ENCODE results near the gene CTBP2.
"Not testable (repeated sequence)": the region's sequence is repeated elsewhere in the genome, so short reads cannot be mapped to it uniquely, and the experiment has no call there.

CTBP2 gene

DNA sequence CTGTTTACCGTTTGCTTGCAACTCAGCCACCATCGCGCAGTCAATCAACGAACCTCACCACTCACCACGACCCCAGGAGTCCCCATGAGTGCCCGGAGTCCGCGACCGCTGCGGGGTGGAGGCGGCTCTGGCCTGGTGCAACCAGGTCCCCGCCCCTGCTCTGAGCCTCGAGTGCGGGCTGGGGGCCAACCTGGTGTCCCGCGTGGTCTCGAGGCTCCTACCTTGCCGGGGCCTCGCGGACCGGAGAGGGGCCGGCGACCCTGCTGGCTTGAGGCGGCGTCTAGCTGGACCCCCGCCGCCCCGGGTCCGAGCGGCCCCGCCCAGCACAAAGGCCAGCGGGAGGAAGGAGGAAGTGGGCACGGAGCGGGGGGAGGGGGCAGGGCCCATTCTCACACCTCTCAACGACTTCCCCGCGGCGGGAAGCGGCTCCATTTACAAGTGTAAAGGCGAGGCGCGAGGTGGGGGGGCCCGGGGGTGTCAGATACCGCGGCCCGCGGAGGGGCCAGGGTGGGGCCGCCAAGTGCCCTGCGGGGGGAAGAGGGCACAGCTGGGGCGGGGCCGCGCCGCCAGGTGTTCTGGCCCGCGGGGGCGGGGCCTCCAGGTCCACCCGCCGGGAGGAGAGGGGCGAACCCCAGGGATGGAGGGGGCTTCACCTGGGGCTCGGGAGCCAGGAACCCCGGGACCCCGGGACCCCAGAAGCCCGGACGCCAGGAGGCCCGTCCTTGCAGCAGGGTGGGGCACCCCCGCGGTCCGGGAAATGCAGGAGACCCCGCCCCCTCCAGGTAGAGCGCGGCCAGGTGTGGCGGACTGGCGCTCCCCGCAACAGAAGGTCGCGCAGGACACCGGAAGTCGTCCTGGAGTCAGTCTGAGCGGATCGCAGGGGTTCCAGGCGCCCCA is 8.6 kb downstream of the CTBP2 start:
- no peak overlapping the region for H3K9ac ChIP-seq (ENCODE audit: low read length)

DNA sequence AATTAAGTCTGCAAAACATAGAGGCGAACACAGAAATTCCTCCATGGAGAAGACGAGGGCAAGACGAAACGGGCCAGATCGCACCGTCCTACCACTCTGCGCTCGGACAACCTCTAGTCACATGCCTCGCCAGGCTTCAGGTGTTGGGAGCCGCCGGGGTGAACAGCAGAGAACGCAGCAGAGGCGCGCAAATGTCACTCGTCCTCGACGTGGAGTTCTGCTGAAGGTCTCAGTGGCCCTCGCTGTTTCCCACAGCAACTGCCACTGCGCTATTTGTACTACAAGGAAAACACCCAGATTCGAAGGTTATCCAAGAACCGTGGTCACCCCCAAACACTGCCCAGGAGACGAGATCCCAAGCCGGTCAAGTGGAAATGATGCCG is 9.2 kb downstream of the CTBP2 start:
- Histone ChIP-seq H3K27ac (ENCODE audit: low read depth, low read length) (peak overlapping the region; percentile 17), H3K27me3 (ENCODE audit: control insufficient read depth, insufficient read depth, low read length) (no peaks in the 10 kb centered on the region), H3K9ac (ENCODE audit: low read length) (no peak overlapping the region), H3K4me3 (ENCODE audit: low read length) (peak overlapping the region; percentile 12), H3K36me3 (ENCODE audit: control insufficient read depth, insufficient read depth, low read length) (no peaks in the 10 kb centered on the region), H3K4me1 (ENCODE audit: control insufficient read depth, insufficient read depth, low read length) (peaks cover 50% of the 10 kb centered on the region)

More for the DNA sequence above, 8.6 kb downstream of the CTBP2 start:
- Histone ChIP-seq H3K27me3 (ENCODE audit: control insufficient read depth, insufficient read depth, low read length) (no peaks in the 10 kb centered on the region), H3K4me3 (ENCODE audit: low read length) (peak overlapping the region; percentile 12), H3K4me1 (ENCODE audit: control insufficient read depth, insufficient read depth, low read length) (peaks cover 51% of the 10 kb centered on the region), H3K27ac (ENCODE audit: low read depth, low read length) (peak overlapping the region; percentile 17), H3K36me3 (ENCODE audit: control insufficient read depth, insufficient read depth, low read length) (no peaks in the 10 kb centered on the region)

DNA sequence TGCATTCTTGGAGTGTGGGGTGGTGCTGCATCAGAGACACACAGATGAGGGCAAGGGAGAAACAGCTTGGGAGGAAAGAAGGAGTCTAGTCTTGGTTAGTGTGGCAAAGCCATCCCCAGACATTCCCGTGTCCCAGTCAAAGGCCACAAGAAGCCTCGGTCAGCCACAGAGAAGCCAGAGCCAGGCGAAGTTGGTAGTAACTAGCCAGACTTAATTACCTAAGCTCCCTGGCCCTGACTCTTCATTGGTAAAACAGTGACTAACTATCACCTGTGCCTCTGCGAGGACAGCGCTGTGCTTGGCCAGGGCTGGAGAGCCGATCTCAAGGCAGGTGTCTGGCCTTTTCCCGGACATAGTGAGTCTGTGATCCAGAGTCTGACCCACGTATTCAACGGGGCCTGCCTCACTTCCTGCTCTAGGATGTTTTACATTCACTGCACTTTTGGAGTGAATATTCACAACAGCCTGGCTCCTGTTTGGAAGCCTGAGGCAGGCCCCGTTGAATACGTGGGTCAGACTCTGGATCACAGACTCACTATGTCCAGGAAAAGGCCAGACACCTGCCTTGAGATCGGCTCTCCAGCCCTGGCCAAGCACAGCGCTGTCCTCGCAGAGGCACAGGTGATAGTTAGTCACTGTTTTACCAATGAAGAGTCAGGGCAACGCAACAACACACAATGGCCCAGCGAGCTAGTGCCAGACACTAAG is 9.8 kb downstream of the CTBP2 start:
- H3K27me3 ChIP-seq (ENCODE audit: control insufficient read depth, insufficient read depth, low read length); H3K27ac ChIP-seq (ENCODE audit: low read depth, low read length); H3K4me3 ChIP-seq (ENCODE audit: low read length); H3K36me3 ChIP-seq (ENCODE audit: control insufficient read depth, insufficient read depth, low read length); H3K9ac ChIP-seq (ENCODE audit: low read length): not testable (repeated sequence)
- peaks cover 46% of the 10 kb centered on the region for H3K4me1 ChIP-seq (ENCODE audit: control insufficient read depth, insufficient read depth, low read length)

DNA sequence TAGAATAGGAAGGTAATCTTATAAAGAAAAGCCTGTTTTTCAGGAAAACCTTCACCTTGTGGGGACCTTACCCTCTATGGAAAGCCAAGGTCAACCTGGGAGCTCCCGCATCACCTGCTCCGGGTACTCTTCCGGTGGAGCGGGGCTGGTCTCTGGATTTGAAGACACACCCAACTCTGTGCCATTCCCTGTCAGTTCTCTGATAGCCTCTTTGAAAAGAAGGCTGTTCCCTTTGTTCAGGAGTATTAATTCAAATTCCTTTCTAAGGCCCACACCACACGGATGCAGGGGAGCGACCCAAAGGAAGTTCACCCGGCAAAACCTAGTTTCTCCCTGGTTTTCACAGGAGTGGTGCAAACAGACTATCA is 10.7 kb downstream of the CTBP2 start:
- no peak overlapping the region for H3K27ac ChIP-seq (ENCODE audit: low read depth, low read length)
- H3K4me1 ChIP-seq (ENCODE audit: control insufficient read depth, insufficient read depth, low read length) = peaks cover 45% of the 10 kb centered on the region

DNA sequence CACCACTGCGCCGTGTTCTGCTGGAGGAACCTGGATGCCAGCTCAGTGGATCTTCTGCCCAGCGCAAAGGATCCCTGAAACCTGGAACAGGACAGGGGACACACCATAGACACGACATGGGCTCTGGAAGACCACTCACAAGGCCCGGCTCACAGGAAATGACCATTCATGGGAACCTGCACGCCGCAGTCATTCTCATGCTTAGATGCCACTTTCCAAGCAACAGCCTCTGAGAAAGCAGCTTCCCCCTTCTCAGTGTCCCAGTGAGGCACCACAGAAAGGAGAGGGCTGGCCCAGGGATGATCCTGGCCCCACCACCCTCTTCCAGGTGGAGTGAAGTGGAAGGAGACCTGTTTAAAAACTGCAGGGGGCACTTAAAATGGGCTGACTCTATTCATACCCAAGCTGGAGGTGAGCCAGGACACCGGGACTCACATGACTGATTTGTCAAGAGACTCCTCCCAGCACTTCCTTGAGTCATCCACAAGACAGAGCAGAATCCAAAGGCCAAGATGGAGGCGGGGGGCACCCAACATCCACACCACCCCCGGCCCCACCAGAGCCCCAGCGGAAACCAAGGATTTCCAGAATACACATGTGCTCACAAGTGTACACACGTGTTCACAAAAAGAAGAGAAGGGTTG is 11.2 kb downstream of the CTBP2 start:
- H3K4me1 ChIP-seq (ENCODE audit: control insufficient read depth, insufficient read depth, low read length) = peaks cover 44% of the 10 kb centered on the region
- peak overlapping the region; percentile 69 for H3K27ac ChIP-seq (ENCODE audit: low read depth, low read length)
- H3K36me3 ChIP-seq (ENCODE audit: control insufficient read depth, insufficient read depth, low read length) = no peaks in the 10 kb centered on the region
- no peak overlapping the region for H3K4me3 ChIP-seq (ENCODE audit: low read length)
- H3K27me3 ChIP-seq (ENCODE audit: control insufficient read depth, insufficient read depth, low read length) = no peaks in the 10 kb centered on the region
- H3K9ac ChIP-seq (ENCODE audit: low read length) = no peak overlapping the region

More for the DNA sequence above, 10.7 kb downstream of the CTBP2 start:
- no peaks in the 10 kb centered on the region for H3K36me3 ChIP-seq (ENCODE audit: control insufficient read depth, insufficient read depth, low read length)
- no peaks in the 10 kb centered on the region for H3K27me3 ChIP-seq (ENCODE audit: control insufficient read depth, insufficient read depth, low read length)
- no peak overlapping the region for H3K9ac ChIP-seq (ENCODE audit: low read length)
- H3K4me3 ChIP-seq (ENCODE audit: low read length) = no peak overlapping the region

DNA sequence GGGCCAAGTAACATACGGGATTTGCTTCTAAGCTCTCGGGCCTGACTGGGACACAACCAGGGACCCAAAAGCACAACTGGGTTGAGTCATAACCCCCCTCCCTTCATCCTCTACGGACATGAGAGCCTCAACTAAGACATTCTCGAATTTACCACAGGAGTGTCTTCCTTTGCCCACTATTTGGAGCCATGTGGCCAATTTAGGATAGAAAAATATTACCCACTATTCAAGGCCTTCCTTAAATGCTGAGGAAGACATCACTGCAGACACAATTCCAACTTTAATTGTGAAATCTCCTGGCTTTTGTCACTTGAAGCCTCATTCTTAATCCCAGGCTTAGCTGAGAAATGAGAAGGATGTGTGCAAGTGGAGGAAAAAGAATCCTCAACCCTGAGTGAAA is 11.8 kb downstream of the CTBP2 start:
- no peaks in the 10 kb centered on the region for H3K27me3 ChIP-seq (ENCODE audit: control insufficient read depth, insufficient read depth, low read length)
- H3K4me1 ChIP-seq (ENCODE audit: control insufficient read depth, insufficient read depth, low read length) = peaks cover 43% of the 10 kb centered on the region
- no peaks in the 10 kb centered on the region for H3K36me3 ChIP-seq (ENCODE audit: control insufficient read depth, insufficient read depth, low read length)
- H3K9ac ChIP-seq (ENCODE audit: low read length) = no peak overlapping the region
- no peak overlapping the region for H3K4me3 ChIP-seq (ENCODE audit: low read length)
- H3K27ac ChIP-seq (ENCODE audit: low read depth, low read length) = peak overlapping the region; percentile 69

DNA sequence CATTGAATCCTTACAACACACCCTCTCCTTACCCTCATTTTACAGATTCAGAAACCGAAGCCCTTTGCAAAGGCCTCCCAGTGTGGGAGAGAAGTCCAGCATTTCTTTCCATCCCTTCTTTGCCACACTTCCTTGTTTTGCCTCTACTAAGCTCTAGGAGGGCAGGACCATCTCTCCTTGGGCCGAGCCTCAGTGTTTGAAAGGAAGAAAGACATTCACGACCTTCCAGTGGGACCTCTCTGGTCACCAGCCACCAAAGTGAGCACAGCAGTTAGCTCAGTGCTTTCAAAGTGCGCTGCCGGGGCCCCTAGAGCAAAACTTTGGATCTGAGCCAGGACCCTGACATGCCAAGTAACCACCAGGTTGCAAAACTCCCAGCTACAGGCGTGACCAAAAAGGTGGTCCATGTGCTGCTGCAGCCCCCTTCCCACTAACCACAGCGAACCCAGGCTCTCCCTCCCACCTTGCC is 12.4 kb downstream of the CTBP2 start:
- Histone ChIP-seq H3K36me3 (ENCODE audit: control insufficient read depth, insufficient read depth, low read length) (no peaks in the 10 kb centered on the region), H3K27ac (ENCODE audit: low read depth, low read length) (peak overlapping the region; percentile 69), H3K27me3 (ENCODE audit: control insufficient read depth, insufficient read depth, low read length) (no peaks in the 10 kb centered on the region), H3K9ac (ENCODE audit: low read length) (no peak overlapping the region), H3K4me1 (ENCODE audit: control insufficient read depth, insufficient read depth, low read length) (peaks cover 37% of the 10 kb centered on the region), H3K4me3 (ENCODE audit: low read length) (no peak overlapping the region)

DNA sequence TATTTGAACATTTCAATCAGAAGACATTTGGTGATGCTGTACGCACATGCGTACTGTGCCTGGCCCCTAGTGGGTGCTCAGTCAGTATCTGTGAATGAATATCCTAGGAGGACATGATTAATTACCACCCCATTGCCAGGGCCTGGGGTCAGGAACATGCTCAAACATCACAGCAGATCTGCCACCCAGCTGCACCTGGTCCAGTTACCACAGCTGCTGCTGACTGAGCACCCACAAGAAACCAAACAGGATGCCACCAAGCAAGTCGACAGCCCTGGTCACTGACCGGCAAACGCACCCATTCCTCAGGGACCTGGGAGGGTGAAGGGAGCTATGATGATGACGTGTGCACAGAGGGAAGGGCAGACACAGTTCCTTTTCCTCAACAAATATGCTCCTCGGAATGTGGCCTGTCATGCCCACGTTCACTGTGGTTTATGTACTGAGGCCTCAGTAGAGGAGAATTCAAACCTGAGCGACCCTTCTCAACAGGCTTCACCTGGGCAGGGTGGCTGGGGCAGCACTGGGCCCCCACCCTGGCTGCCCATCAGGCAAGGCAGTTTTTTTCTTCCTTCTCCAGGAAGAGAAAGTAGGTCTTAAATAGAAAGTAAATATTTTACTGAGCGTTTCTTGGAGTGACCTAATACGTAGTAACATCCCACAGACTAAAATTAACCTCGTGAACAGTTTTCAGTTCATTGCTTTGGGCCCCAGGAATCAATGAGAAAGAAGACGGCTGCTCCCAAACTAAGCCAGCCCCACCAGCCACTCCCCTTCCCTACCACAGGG is 13.4 kb downstream of the CTBP2 start:
- Histone ChIP-seq H3K4me3 (ENCODE audit: low read length) (no peak overlapping the region), H3K4me1 (ENCODE audit: control insufficient read depth, insufficient read depth, low read length) (peaks cover 34% of the 10 kb centered on the region), H3K27ac (ENCODE audit: low read depth, low read length) (peak overlapping the region; percentile 69), H3K36me3 (ENCODE audit: control insufficient read depth, insufficient read depth, low read length) (no peaks in the 10 kb centered on the region), H3K9ac (ENCODE audit: low read length) (no peak overlapping the region), H3K27me3 (ENCODE audit: control insufficient read depth, insufficient read depth, low read length) (no peaks in the 10 kb centered on the region)

DNA sequence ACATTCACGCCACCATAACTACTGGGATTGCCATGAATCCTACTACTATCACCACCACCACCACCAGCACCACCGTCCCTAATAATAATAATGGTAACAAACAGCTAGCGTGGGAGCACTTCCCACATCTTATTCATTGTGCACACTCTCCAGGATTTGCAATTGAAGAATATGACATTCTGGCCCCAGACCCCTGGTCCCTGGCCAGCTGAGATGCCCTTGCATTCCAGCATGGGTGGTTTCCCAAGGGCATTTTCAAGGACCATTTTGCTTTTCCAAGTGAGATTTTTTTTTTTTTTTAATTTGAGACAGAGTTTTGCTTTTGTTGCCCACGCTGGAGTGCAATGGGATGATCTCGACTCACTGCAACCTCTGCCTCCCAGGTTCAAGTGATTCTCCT is 14.7 kb downstream of the CTBP2 start:
- Histone ChIP-seq H3K4me1 (ENCODE audit: control insufficient read depth, insufficient read depth, low read length) (peaks cover 34% of the 10 kb centered on the region), H3K27ac (ENCODE audit: low read depth, low read length) (no peak overlapping the region), H3K36me3 (ENCODE audit: control insufficient read depth, insufficient read depth, low read length) (no peaks in the 10 kb centered on the region), H3K9ac (ENCODE audit: low read length) (no peak overlapping the region), H3K27me3 (ENCODE audit: control insufficient read depth, insufficient read depth, low read length) (no peaks in the 10 kb centered on the region), H3K4me3 (ENCODE audit: low read length) (no peak overlapping the region)

DNA sequence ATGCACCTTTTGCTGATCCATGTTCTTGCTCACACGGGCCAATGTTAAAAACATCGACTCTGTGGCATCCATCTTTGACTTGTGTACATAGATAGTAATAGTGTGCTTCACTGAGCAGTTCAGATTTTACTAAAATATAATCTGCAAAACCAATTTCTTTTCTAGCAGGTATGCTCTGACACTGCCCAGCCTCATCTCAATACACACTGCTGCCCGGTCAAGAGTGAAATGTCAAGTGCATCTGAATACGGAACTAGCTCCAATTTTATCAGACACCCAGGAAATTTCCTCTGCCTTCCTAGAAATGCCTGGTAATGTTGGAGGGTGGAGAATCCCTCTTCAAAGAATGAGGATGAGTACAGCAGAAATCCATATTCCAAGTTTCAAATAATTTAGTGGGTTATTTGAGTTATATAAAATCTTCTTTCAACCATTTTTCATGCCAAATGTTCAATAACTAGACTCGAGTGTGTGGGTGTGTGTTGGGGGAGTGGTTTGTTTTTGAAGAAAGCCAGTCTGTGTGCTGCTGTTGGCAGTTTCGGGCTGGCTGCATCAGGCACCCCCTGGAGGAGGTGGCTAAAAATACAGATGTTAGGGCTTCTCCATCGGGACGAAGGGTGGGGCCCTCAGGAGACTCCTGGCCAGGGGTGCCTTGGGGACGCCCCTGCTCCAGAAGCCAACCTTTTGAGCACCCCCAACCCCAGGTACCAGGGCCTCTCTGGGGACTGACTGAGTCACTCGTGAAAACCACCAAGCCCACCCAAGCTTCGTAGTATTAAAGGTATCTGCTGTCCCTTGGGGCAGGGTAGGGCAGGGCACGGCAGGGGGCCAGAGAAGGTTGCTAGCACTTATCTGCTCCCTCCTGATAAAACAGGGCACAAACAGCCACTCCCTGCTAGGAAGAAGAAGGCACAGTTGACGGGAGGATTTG is 15.4 kb downstream of the CTBP2 start:
- H3K4me1 ChIP-seq (ENCODE audit: control insufficient read depth, insufficient read depth, low read length) = peaks cover 34% of the 10 kb centered on the region
- no peak overlapping the region for H3K4me3 ChIP-seq (ENCODE audit: low read length)
- no peak overlapping the region for H3K9ac ChIP-seq (ENCODE audit: low read length)
- H3K27me3 ChIP-seq (ENCODE audit: control insufficient read depth, insufficient read depth, low read length) = no peaks in the 10 kb centered on the region
- no peaks in the 10 kb centered on the region for H3K36me3 ChIP-seq (ENCODE audit: control insufficient read depth, insufficient read depth, low read length)
- no peak overlapping the region for H3K27ac ChIP-seq (ENCODE audit: low read depth, low read length)

DNA sequence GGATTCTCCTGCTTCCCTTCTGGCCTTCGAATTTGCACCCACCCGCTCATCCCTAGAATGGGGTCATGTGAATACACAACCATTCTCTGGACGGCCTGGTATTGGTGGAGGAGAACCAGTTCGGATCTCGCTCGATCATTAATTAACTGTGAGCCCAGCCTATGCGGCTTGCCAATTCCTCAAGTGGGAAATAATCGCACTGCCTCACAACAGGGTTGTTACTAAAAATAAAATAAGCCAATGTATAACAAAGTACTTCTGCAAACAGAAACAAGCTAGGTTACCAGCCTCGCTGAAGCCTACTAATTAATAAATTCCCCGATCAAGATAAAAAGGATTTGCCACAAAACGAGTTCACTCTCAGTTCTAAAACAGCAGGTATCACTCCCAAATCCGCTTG is 16.2 kb downstream of the CTBP2 start:
- no peak overlapping the region for H3K9ac ChIP-seq (ENCODE audit: low read length)
- no peak overlapping the region for H3K27ac ChIP-seq (ENCODE audit: low read depth, low read length)
- peaks cover 34% of the 10 kb centered on the region for H3K4me1 ChIP-seq (ENCODE audit: control insufficient read depth, insufficient read depth, low read length)
- no peaks in the 10 kb centered on the region for H3K27me3 ChIP-seq (ENCODE audit: control insufficient read depth, insufficient read depth, low read length)
- no peaks in the 10 kb centered on the region for H3K36me3 ChIP-seq (ENCODE audit: control insufficient read depth, insufficient read depth, low read length)
- H3K4me3 ChIP-seq (ENCODE audit: low read length) = no peak overlapping the region
